Heart left ventricle (tissue), 16 donors: ENCODE results near the gene CDH20. TPM values are rescaled to one million over a fixed set of nuclear protein-coding genes. Genes with fewer than 3 reads are reported as not detected.

Experiments used
- ATAC-seq, 4 donors: fragments of 200-7000 bp; cut with Tn5 transposase; one replicate each; pipeline ENCODE4 v1.9.1; 2020 to 2022; ENCODE audit warnings: moderate library complexity in 4 of 4, mild to moderate bottlenecking in 3 of 4, moderate number of reproducible peaks in 1 of 4
- DNase-seq, 5 donors: peaks; one replicate each; pipeline ENCODE4 v3.0.0-alpha.2; 2020
- H3K27ac ChIP-seq, 12 donors: fragments of 200-600 bp; sonication (generic) in 4 of 12; one replicate each; pipeline versions ENCODE4 v1.5.0 to v1.8.0; 2016 to 2022; ENCODE audit warnings: mild to moderate bottlenecking in 2 of 12
- H3K27me3 ChIP-seq, 9 donors: fragments of 200-600 bp; sonication (generic) in 2 of 9; one replicate each; pipeline versions ENCODE4 v1.5.1 to v1.8.0; 2016 to 2022; ENCODE audit warnings: mild to moderate bottlenecking in 3 of 9
- H3K36me3 ChIP-seq, 9 donors: fragments of 200-600 bp; sonication (generic) in 2 of 9; one replicate each; pipeline versions ENCODE4 v1.5.0 to v1.8.0; 2018 to 2022; ENCODE audit warnings: mild to moderate bottlenecking in 2 of 9
- H3K4me1 ChIP-seq, 12 donors: fragments of 200-600 bp; sonication (generic) in 4 of 12; one replicate each; pipeline versions ENCODE4 v1.5.0 to v1.8.0; 2016 to 2022; ENCODE audit warnings: mild to moderate bottlenecking in 3 of 12
- H3K4me3 ChIP-seq, 12 donors: fragments of 200-600 bp; sonication (generic) in 4 of 12; one replicate each; pipeline versions ENCODE4 v1.5.0 to v1.8.0; 2017 to 2022; ENCODE audit warnings: mild to moderate bottlenecking in 9 of 12, moderate library complexity in 4 of 12
- H3K9me3 ChIP-seq, 12 donors: fragments of 200-600 bp; sonication (generic) in 4 of 12; one replicate each; pipeline versions ENCODE4 v1.5.0 to v1.8.0; 2016 to 2022; ENCODE audit warnings: mild to moderate bottlenecking in 1 of 12
- CTCF ChIP-seq, 12 donors: fragments of 200-600 bp; sonication (generic) in 4 of 12; IDR thresholded peaks; one replicate each; pipeline versions ENCODE4 v1.5.0 to v1.8.0; 2018 to 2022; ENCODE audit warnings: antibody characterized with exemption in 12 of 12, mild to moderate bottlenecking in 5 of 12
- POLR2A ChIP-seq, 2 donors: fragments of 450-650 bp; IDR thresholded peaks; one replicate each; pipeline ENCODE4 v1.6.1; 2017; ENCODE audit warnings: antibody characterized with exemption in 2 of 2, mild to moderate bottlenecking in 2 of 2, moderate library complexity in 2 of 2
- WGBS, 4 donors: extraction: QIAGEN DNeasy Blood & Tissue Kit in 2 of 4; methylation state at CpG; one replicate each; pipeline versions ENCODE4 v1.1.5 to v1.1.7; 2013 to 2018; 5-methylcytosine and 5-hydroxymethylcytosine counted together
- intact Hi-C, 10 donors: fragments of 100-400 bp; cut with DNase I; formaldehyde crosslinking; loops; one replicate each; pipeline versions ENCODE4 v1.11.1 to v1.14.2; 2022
- polyA plus RNA-seq, 2 donors: library from polyadenylated mRNA; stranded (reverse); fragments of 200-250 nt; gene quantifications; one replicate each; pipeline ENCODE4 v1.2.3, GENCODE V29; 2013
- total RNA-seq, 9 donors: library from RNA; depleted of rRNA in 2 of 9; stranded (reverse); fragments of >200 nt in 2 of 9; fragmentation: NEBNext Ultra II Directional in 3 of 9; extraction: Animal tissue kit (Norgen Biotek cat#: 25700) in 3 of 9; gene quantifications; one replicate each; pipeline versions ENCODE4 v1.1.0 to v1.2.4, GENCODE V29; 2016 to 2023
- donor health status: ischemic (EF 13 %, LVEDD 7.1; RV severe dilation, severe dysfunction).
- donor health status: healthy with polysubstance abuse.
- donor health status: DM: no; HTN: yes; CAD: no.
- donor health status: DM: no; HTN: no; CAD: no.
- donor health status: ischemic (EF 25% LVEDD 6.9; RV normal size, moderate dysfunction).
- donor health status: ischemic (EF 25% LVEDD 5.7; RV mildly dilated, moderate dysfunction).
- donor health status: healthy.
- donor health status: DM: yes; HTN: yes; CAD: no.
- donor health status: ischemic (EF 35%, LVEDD 5.7; RV mildly dilated, moderate dysfunction).
- donor health status: nonischemic (EF 11% LVEDD 7.7; RV severe dilation, severe dysfunction).
- donor health status: DM: yes; HTN: yes; CAD: no.
- donor health status: PGD.
- donor health status: ischemic (EF 29% LVEDD 5.4; RV normal size, mild dysfunction).
- donor health status: nonischemic (EF 23%, LVEDD 6.1; RV moderate dilation, normal function).

Gene CDH20
- total and polyA plus RNA-seq, 11 donors: 0.03 to 0.20 (median 0.15) TPM; not detected in 8

GRCh38 chr18:61553045-61553659 lies 219.9 kb downstream of the CDH20 start:
- H3K4me1 ChIP-seq: peaks cover 0 to 8% (median 0%) of the 10 kb centered on the region in 12 donors
- no peak overlapping the region for H3K27ac ChIP-seq
- no peak for TF ChIP-seq CTCF (IDR thresholded peaks at IDR 0.05)
- TF ChIP-seq POLR2A (IDR thresholded peaks at IDR 0.05): no peak
- no peak overlapping the region for H3K4me3 ChIP-seq
- no peak for DNase-seq
- no peaks in the 10 kb centered on the region for H3K36me3 ChIP-seq
- no peak for ATAC-seq
- intact Hi-C loops: loop anchor here in 9 of 10 donors (2.0 to 10.0 kb wide), 8 partner anchors 79 to 582 kb away; partner anchors contain the start of gene RNF152 (in 2 of the 9)
- WGBS, 4 donors: 79 to 86% (median 82%) methylated on average over 4 of the region's 4 CpGs
- H3K27me3 ChIP-seq: no peaks in the 10 kb centered on the region
- no peaks in the 10 kb centered on the region for H3K9me3 ChIP-seq

GRCh38 chr18:61554117-61554776 lies 221.0 kb downstream of the CDH20 start:
- TF ChIP-seq POLR2A (IDR thresholded peaks at IDR 0.05): no peak
- no peak for TF ChIP-seq CTCF (IDR thresholded peaks at IDR 0.05)
- H3K27ac ChIP-seq: no peak overlapping the region
- peak overlapping the region in 11 of 12 donors; percentile 3 to 53 (median 33) for H3K4me3 ChIP-seq
- DNase-seq (peak in 2 of 5 donors; percentile 16 to 63), ATAC-seq (peak in 3 of 4 donors; percentile 14 to 61 (median 35))
- WGBS, 4 donors: 71 to 85% (median 76%) methylated on average over 50 to 67 of the region's 67 CpGs
- H3K36me3 ChIP-seq: no peaks in the 10 kb centered on the region
- no peaks in the 10 kb centered on the region for H3K27me3 ChIP-seq
- peaks cover 0 to 5% (median 0%) of the 10 kb centered on the region in 12 donors for H3K9me3 ChIP-seq
- intact Hi-C loops: loop anchor here in 9 of 10 donors (5.0 to 10.0 kb wide), 7 partner anchors 78 to 581 kb away; partner anchors contain the start of gene RNF152 (in 2 of the 9)
- peaks cover 0 to 8% (median 0%) of the 10 kb centered on the region in 12 donors for H3K4me1 ChIP-seq

- ATAC-seq (no peak), DNase-seq (no peak)
- peaks cover 0 to 8% (median 0%) of the 10 kb centered on the region in 12 donors for H3K4me1 ChIP-seq
- H3K27me3 ChIP-seq: no peaks in the 10 kb centered on the region
- intact Hi-C loops: loop anchor here in 9 of 10 donors (5.0 to 10.0 kb wide), 7 partner anchors 77 to 580 kb away; partner anchors contain the start of gene RNF152 (in 2 of the 9)
- no peak overlapping the region for H3K27ac ChIP-seq
- 87 to 94% (median 90%) methylated on average over 4 of the region's 4 CpGs for WGBS, 4 donors
- H3K9me3 ChIP-seq: peaks cover 0 to 5% (median 0%) of the 10 kb centered on the region in 12 donors
- H3K36me3 ChIP-seq: no peaks in the 10 kb centered on the region
- TF ChIP-seq CTCF (IDR thresholded peaks at IDR 0.05) (no peak), POLR2A (IDR thresholded peaks at IDR 0.05) (no peak)
- H3K4me3 ChIP-seq: peak overlapping the region in 2 of 12 donors; percentile 45 to 53
Measured at GRCh38 chr18:61554946-61555361, 221.7 kb downstream of the CDH20 start.

GRCh38 chr18:61556316-61556715 lies 223.1 kb downstream of the CDH20 start:
- H3K9me3 ChIP-seq: peaks cover 0 to 5% (median 0%) of the 10 kb centered on the region in 12 donors
- 75 to 83% (median 79%) methylated on average over 3 of the region's 3 CpGs for WGBS, 4 donors

More at GRCh38 chr18:61556316-61556715, 223.1 kb downstream of the CDH20 start:
- no peaks in the 10 kb centered on the region for H3K27me3 ChIP-seq
- no peak overlapping the region for H3K27ac ChIP-seq
- intact Hi-C loops: loop anchor here in 5 of 10 donors (10.0 kb wide), 4 partner anchors 338 to 578 kb away; partner anchors contain the start of gene RNF152 (in 1 of the 5)
- no peaks in the 10 kb centered on the region for H3K36me3 ChIP-seq
- TF ChIP-seq POLR2A (IDR thresholded peaks at IDR 0.05) (no peak), CTCF (IDR thresholded peaks at IDR 0.05) (no peak)
- ATAC-seq (no peak), DNase-seq (no peak)
- H3K4me1 ChIP-seq: peaks cover 0 to 5% (median 0%) of the 10 kb centered on the region in 12 donors
- no peak overlapping the region for H3K4me3 ChIP-seq
